Effector memory CD4-positive, alpha-beta T cell (primary cell): ENCODE data around the gene AGBL1.

Source experiments
- DNase-seq, 3 donors: peaks; one replicate each; pipeline ENCODE4 v3.0.0-alpha.2; 2020
- H3K27ac ChIP-seq: 2 replicates; pipeline ENCODE4 v1.7.0; 2013; ENCODE audit warnings: mild to moderate bottlenecking, low read length, moderate library complexity; ENCODE audit not compliant: insufficient read depth, poor library complexity, severe bottlenecking
- H3K27me3 ChIP-seq: replicated peaks from 2 replicates; pipeline ENCODE4 v1.7.0; 2013; ENCODE audit warnings: mild to moderate bottlenecking, low read length; ENCODE audit not compliant: insufficient read depth, control insufficient read depth, poor library complexity, severe bottlenecking
- H3K36me3 ChIP-seq: 2 replicates; pipeline ENCODE4 v1.7.0; 2013; ENCODE audit warnings: mild to moderate bottlenecking, low read length, moderate library complexity; ENCODE audit not compliant: control insufficient read depth, insufficient read depth
- H3K4me1 ChIP-seq: 2 replicates; pipeline ENCODE4 v1.7.0; 2013; ENCODE audit warnings: low read length, mild to moderate bottlenecking; ENCODE audit not compliant: control insufficient read depth, insufficient read depth, poor library complexity, severe bottlenecking
- H3K4me3 ChIP-seq: 2 replicates; pipeline ENCODE4 v1.7.0; 2013; ENCODE audit warnings: low read length, low read depth, mild to moderate bottlenecking; ENCODE audit not compliant: insufficient read depth, poor library complexity, severe bottlenecking
- H3K9me3 ChIP-seq: 2 replicates; pipeline ENCODE4 v1.7.0; 2013; ENCODE audit warnings: mild to moderate bottlenecking, low read length, moderate library complexity; ENCODE audit not compliant: control insufficient read depth

Gene AGBL1

GRCh38 chr15:86403221-86403620 lies 323.6 kb downstream of the AGBL1 start:
- no peak for DNase-seq
- no peak overlapping the region for H3K4me3 ChIP-seq
- no peaks in the 10 kb centered on the region for H3K4me1 ChIP-seq
- no peaks in the 10 kb centered on the region for H3K27me3 ChIP-seq
- H3K27ac ChIP-seq = no peak overlapping the region
- H3K9me3 ChIP-seq = no peaks in the 10 kb centered on the region
- no peaks in the 10 kb centered on the region for H3K36me3 ChIP-seq

DNA sequence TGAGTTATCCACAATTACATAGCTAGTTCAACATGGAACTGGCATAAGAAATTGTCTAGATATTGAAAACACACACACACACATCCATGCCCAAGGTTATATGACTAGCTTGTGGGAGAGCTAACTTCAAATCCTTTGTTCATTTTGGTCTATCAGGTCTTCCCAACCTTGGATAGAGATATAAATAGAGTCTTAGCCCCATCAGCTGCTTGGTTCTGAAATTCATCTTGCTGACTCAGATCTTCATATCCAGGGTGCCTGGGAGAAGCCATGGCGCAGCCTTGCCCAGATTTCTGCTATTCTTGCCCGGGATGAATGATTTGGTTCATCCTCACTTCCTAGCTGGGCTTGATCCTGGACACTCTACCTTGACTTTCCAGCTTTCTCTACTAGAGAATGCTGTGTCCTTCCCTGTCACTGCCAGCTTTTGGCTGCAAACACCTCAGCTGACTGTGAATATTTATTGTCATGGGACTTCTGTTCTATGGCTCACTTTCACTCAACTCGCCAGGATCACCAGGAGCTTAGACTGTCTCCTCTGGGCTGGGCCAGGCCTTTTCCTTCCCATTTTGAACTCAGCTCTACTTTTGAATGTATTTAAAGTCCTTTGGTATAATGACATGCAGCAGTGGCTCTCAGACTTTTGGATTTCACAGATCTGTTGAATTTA lies 324.4 kb downstream of the AGBL1 start:
- Histone ChIP-seq H3K27me3 (no peaks in the 10 kb centered on the region), H3K27ac (no peak overlapping the region), H3K9me3 (no peaks in the 10 kb centered on the region), H3K4me3 (no peak overlapping the region), H3K36me3 (no peaks in the 10 kb centered on the region), H3K4me1 (no peaks in the 10 kb centered on the region)
- DNase-seq = no peak

- Histone ChIP-seq H3K36me3 (no peaks in the 10 kb centered on the region), H3K4me3 (no peak overlapping the region), H3K27ac (no peak overlapping the region), H3K4me1 (no peaks in the 10 kb centered on the region), H3K9me3 (no peaks in the 10 kb centered on the region), H3K27me3 (no peaks in the 10 kb centered on the region)
- no peak for DNase-seq
Measured at GRCh38 chr15:86408261-86408660, 328.6 kb downstream of the AGBL1 start.

GRCh38 chr15:86411916-86412315 lies 332.2 kb downstream of the AGBL1 start:
- H3K4me3 ChIP-seq = no peak overlapping the region
- no peak overlapping the region for H3K27ac ChIP-seq
- H3K36me3 ChIP-seq = no peaks in the 10 kb centered on the region
- H3K4me1 ChIP-seq = no peaks in the 10 kb centered on the region
- H3K9me3 ChIP-seq = no peaks in the 10 kb centered on the region
- DNase-seq = no peak
- H3K27me3 ChIP-seq = no peaks in the 10 kb centered on the region

DNA sequence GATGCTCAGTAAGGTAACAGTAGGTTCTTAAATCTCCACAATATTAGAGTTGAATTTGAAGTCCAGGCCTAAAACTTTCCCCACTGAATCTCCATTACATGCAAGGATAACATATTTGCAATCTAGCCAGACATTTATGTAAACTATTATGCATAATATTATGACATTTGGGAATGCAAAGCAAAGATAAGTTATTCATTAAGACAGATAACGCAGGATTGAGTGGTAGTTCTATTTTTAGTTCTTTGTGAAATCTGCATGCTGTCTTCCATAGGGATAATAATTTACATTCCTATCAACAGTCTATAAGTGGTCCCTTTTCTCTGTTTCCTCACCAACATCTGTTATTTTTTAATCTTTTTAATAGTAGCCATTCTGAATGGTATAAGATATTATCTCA lies 333.5 kb downstream of the AGBL1 start:
- Histone ChIP-seq H3K36me3 (no peaks in the 10 kb centered on the region), H3K9me3 (no peaks in the 10 kb centered on the region), H3K4me1 (no peaks in the 10 kb centered on the region), H3K4me3 (no peak overlapping the region), H3K27ac (no peak overlapping the region), H3K27me3 (no peaks in the 10 kb centered on the region)
- DNase-seq = no peak

DNA sequence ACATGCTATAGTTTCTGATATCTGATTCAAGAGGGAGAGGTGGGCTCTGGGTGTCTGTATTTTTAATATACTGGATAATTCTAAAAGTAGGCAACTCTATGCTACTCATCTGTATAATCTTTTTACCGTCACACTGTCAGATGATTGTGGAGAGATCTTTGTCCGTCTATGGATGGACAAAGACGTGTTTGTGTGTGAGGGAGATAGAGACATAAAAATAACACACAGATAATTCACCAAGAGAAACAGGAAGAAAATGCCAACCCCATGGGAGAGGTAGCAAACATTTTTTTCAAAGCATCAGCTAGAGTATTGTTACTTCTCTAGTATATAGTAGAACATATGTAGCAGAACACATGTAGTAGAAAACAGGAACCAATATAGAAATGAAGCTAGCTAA lies 346.1 kb downstream of the AGBL1 start:
- no peaks in the 10 kb centered on the region for H3K9me3 ChIP-seq
- no peaks in the 10 kb centered on the region for H3K27me3 ChIP-seq
- no peaks in the 10 kb centered on the region for H3K36me3 ChIP-seq
- no peak for DNase-seq
- H3K4me3 ChIP-seq = no peak overlapping the region
- no peak overlapping the region for H3K27ac ChIP-seq
- H3K4me1 ChIP-seq = no peaks in the 10 kb centered on the region

DNA sequence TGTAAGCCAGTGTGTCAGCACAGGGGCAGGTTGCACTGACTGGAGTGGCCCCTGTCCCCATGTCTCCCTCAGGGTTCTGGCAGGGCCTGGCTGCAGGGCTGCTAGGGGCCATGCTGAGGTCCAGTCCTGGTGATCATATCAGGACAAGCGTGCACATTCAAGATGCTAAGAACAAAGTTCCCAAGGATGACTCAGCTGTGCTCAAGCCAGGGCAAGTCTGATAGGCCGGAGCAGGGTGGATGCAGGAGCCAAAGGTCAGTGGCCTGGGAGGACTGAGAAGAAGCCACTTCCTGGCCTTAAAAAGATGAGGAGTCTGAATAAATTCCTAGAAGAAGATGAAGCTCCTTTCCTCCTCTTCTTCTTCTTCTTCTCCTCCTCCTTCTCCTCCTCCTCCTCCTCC lies 353.2 kb downstream of the AGBL1 start:
- no peaks in the 10 kb centered on the region for H3K27me3 ChIP-seq
- no peaks in the 10 kb centered on the region for H3K9me3 ChIP-seq
- H3K36me3 ChIP-seq = no peaks in the 10 kb centered on the region
- H3K4me3 ChIP-seq = no peak overlapping the region
- no peak overlapping the region for H3K27ac ChIP-seq
- no peak for DNase-seq
- no peaks in the 10 kb centered on the region for H3K4me1 ChIP-seq

GRCh38 chr15:86433983-86434382 lies 354.3 kb downstream of the AGBL1 start:
- DNase-seq = no peak
- Histone ChIP-seq H3K9me3 (no peaks in the 10 kb centered on the region), H3K4me1 (no peaks in the 10 kb centered on the region), H3K4me3 (no peak overlapping the region), H3K36me3 (no peaks in the 10 kb centered on the region), H3K27me3 (no peaks in the 10 kb centered on the region), H3K27ac (no peak overlapping the region)

GRCh38 chr15:86439614-86440013 lies 359.9 kb downstream of the AGBL1 start:
- H3K27ac ChIP-seq = no peak overlapping the region
- H3K36me3 ChIP-seq = no peaks in the 10 kb centered on the region
- no peaks in the 10 kb centered on the region for H3K9me3 ChIP-seq
- H3K4me3 ChIP-seq = no peak overlapping the region
- DNase-seq = no peak
- H3K27me3 ChIP-seq = no peaks in the 10 kb centered on the region
- H3K4me1 ChIP-seq = no peaks in the 10 kb centered on the region

- no peaks in the 10 kb centered on the region for H3K27me3 ChIP-seq
Measured at GRCh38 chr15:86444527-86444926, 364.9 kb downstream of the AGBL1 start.

More at GRCh38 chr15:86444527-86444926, 364.9 kb downstream of the AGBL1 start:
- H3K36me3 ChIP-seq = no peaks in the 10 kb centered on the region
- H3K4me3 ChIP-seq = no peak overlapping the region
- H3K9me3 ChIP-seq = no peaks in the 10 kb centered on the region
- H3K4me1 ChIP-seq = no peaks in the 10 kb centered on the region
- DNase-seq = no peak
- H3K27ac ChIP-seq = no peak overlapping the region
